GM21576 (cell line): ENCODE measurements around the gene SEPTIN3.

Source experiments
- ATAC-seq: cut with Tn5 transposase; IDR thresholded peaks from one replicate; pipeline ENCODE4 v1.9.1; 2021; ENCODE audit warnings: mild to moderate bottlenecking, moderate library complexity; ENCODE audit not compliant: unreplicated experiment

Gene SEPTIN3

GRCh38 chr22:41974691-41975290 lies 5.5 kb downstream of the SEPTIN3 start:
- no peak for ATAC-seq

DNA sequence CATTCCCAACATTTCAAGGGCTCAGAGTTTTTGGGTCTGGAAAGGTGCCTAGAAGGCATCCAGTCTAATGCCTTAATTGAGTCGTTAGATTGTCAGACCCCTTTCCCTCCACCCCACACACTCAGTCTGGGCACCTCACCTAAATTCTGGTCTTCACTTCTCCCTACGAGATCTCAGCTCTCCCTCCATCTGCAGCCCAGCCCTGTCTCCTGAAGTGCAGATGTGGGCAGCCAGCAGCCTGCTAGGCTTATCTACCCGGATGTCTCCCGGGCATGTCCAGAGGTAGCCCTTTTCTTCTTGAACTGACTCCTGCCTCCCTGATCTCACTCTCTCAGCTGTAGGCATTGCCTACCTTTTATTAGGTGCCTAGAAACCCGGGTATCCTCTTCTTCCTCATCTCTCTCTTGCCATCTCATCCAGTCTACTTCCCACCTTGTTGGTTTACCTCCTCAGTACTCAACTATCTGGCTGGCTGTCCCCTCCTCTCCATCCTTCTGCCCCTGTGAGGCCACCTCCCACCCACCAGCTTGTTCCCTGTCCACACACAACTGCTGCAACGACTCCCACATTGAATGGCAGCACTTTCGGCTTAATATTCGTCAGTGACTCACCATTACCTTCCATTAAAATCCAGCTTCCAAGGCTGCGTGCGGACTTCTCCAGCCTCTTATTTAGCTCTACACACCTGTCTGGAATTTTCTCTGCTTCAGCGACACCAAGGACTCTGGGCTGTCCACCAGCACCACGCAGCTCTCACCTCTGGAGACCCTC lies 6.2 kb downstream of the SEPTIN3 start:
- no peak for ATAC-seq

DNA sequence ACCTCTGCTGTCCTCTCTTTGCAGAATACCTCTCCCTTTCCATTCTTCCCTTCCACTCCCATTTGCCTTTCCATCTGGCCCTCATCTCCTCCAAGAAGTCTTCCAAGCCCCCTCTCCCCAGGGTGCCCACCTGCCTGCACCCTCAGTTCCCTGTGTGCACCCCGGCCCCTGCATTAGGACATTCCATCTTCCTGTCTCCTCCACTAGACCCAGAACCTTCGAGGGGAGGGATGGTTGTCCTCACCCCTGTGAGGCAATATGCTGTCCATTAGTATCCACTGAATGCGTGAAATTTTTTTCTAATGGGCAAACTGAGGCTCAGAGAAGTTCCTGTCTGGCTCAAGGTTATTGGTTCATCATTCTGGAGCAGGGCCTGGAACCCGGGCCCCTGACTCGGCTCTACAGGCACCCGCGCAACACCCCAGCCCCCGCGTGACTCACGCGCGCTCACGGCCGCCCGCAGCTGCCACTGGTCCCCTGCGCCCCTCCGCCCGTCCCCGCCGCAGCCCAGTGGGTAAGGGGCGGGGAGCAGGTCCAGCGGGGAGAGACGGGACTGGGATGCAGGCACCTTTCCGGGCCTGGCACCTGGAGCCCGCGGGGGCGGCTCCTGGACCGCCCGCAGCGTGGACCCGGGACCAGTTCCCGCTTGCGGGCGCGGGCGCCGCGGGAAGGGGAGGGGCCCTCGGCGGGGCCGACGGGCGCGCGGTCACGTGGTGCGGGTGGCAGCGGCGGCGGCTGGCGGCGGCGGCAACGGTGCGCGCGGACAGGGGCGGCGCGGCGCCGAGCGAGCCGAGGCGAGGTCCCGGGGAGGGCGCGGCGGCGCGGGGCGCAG lies 7.0 kb downstream of the SEPTIN3 start:
- ATAC-seq = no peak

DNA sequence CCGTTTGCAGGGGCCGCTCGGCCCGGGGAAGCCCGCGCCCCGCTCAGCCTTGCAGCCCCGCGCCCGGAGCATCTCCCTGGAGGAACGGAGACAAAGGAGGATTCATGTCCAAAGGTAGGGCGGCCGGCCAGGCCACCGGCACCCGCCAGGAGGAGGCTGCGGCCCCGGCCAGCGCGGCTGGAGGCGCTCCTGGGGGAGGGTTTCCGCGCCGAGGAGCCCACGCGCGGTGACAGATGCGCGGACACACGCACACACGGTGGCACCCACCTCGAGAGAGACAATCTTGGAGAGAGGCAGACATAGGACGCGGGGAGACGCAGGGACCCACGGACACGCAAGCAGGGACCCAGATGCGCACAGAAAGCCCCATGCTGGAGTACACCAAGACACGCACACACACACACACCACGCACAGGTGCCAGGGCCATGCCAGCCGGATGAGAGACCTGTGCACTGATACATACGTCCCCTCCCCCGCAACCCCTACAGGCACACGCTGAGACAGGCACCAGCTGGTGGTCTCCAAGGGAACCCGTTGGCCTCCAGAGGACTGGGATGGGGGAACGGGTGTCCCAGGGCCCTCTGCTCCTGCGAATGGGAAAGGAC lies 7.8 kb downstream of the SEPTIN3 start:
- ATAC-seq = no peak

GRCh38 chr22:41978732-41979131 lies 9.5 kb downstream of the SEPTIN3 start:
- ATAC-seq = no peak

- ATAC-seq = no peak
Measured at GRCh38 chr22:41979423-41980250, 10.4 kb downstream of the SEPTIN3 start.

GRCh38 chr22:41982865-41983264 lies 13.6 kb downstream of the SEPTIN3 start:
- no peak for ATAC-seq

DNA sequence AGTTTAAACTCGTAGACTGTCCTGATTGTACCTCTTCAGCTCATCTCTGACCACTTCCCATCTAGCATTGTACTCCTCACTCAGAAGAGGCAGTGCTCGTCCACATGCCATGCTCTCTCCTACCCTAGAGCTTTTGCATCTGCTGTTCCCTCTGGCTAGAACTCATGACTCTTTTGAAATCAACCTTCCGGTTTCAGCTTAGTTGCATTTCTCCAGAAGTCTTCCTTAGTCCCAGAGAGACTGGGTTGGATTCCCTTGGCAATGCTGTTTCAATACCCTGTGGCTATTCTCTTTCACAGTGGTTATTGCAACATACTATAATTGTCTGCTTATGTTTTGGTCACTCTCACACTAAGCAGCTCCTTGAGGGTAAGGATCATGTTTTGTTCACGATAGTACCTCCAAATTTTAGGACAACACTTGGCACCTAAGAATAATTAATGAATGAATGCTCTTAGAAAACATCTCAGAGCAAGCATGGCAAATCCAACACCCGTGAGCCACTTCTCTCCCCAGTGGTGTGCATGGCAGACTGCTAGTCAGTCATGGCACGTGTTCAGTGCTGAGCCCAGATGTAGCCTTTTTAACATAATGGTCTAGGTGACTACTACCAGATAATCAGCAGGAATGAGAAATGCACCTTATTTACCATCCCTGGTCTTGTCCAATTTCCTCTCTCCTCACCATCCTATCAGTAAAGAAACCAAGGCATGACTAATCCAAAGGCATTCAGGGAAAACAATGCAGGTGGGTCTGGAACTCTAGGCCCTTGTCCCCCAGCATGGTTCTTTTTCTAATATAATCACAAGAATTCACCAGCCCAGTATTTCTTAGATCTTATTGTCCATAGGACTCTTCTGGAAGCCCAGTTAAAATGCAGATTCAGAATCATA lies 14.5 kb downstream of the SEPTIN3 start:
- no peak for ATAC-seq

DNA sequence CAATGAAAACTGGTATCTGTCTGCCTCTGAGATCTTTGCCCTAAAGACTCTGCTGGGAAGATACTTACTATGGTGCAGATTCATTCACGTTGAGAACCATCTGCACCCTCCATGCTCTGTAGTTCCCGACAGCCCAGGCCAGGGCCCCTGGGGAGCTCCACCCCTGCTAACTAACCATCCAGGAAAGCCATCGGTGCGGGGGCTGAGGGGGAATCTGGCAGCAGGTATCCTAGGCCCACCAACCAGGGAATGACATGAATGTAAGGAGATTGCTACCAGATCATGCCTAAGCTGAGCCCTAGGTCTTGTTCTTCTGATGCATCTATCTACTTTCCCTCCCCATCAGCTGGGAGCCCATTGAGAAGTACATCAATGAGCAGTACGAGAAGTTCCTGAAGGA lies 18.0 kb downstream of the SEPTIN3 start:
- no peak for ATAC-seq

GRCh38 chr22:41989246-41989645 lies 20.0 kb downstream of the SEPTIN3 start:
- no peak for ATAC-seq

DNA sequence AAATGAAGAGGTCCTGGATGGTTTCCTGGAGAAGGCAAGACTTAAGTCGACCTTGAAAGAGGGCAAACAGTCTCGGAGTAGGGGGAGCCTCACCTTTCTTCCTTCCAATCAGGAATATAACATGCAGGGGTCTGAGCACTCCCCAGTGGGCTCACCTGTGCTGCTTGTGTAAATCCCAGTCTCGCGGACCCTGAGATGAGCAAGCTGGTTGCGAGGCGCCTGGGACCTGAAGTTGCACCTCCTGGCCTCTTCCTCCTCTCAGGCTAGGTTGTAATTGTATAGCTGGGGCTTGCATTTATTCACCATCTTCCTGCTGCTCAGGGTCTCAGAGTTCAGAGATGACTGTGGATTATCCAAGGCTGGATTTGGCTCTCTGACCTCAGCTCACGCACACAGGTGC lies 21.9 kb downstream of the SEPTIN3 start:
- no peak for ATAC-seq

DNA sequence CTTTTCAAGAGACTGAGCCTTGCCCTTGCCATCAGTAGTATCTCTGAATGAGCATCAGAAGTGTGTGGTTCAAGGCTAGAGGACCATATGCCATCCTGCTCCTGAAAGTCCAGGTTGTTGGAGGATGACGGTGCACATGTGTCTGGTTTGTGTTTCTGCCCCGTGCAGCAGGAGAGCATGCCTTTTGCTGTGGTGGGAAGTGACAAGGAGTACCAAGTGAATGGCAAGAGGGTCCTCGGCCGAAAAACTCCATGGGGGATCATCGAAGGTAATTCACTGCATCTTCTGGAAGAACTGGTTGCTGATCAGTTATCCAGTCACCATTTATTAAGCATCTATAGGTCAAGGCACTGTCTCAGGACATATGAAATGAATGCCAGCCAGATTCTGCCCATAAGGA lies 23.3 kb downstream of the SEPTIN3 start:
- no peak for ATAC-seq

DNA sequence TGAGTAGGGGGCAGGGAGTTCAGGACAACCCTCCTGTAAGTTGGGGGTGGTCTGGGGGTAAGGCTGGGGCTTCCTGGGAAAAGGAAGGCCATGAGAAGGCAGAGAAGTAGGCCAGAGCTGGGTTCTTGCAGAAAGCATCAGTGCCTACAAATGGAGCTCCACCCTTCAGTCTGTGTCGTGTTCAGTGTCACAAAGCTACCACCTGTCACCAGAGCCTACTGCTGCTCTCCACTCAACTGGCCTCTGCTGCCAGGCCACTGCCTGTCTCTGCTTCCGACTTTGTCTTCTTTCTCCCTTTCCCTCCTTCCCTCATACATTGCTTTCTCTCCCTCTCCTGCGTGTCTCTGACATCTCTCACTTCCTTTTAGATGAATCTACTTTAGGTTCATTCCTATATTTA lies 26.0 kb downstream of the SEPTIN3 start:
- no peak for ATAC-seq

DNA sequence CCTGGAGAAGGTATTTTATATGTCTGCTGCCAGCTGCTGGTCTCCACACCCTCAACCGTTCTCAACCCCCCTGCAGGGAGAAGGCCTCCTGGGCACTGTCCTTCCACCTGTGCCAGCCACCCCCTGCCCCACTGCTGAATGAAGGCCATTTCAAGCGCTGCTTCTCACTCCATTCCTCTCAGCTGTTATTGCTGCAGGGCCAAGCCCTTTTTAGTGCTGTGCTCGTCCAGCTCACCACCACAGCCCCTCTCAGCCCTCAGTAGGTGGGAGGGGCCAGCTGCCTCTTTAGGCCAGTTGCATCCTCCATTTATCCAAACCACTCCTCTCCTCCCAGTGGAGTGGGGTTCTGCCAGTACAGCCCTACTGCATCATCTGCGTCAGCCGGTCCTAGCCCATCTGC lies 27.6 kb downstream of the SEPTIN3 start:
- no peak for ATAC-seq

DNA sequence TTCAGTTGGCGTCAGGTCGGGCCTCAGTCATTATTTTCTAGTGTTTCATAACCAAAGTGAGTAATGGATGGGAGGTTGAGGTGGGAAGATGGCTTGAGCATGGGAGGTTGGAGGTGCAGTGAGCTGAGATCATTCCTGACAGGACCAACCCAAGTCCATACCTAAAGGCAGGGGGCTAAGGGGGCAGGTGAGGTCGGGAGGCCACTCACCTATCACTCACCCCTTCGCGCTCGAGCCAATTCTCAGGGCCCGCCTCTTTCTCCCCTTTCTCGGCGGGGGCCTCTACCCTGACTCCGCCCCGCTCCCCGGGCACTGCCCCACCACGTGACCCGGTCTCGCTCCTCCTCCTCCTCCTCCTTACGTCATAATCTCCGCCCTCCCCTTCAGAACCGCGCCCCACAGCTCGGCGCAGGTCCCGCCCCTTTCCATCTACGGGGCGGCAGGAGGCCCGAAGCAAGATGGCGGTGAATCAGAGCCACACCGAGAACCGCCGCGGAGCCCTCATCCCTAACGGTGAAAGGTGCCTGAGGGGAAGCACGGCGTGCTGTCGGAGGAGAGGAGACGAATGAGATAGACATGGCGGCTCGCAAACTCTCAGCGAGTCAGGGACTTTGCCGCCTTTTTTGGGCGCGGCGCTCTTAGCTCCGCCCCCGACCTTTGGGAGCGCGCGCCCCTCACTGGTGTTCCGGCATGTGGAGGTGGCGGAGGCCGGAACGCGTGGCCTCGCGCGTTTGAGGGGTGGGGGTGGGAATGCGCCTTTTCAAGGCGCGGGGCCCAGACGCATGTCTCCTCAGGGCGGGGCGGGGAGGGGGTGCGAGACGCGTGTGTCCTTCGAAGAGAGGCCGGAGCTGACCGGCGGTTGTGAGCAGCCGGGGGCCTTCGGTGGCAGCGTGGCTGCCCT lies 29.4 kb downstream of the SEPTIN3 start, which contains the start of gene WBP2NL:
TSS of gene WBP2NL (plus strand) at position 428 of the 901 bp plus-strand sequence. CDS start at position 459, 31 bp downstream.
- peak; percentile 87 for ATAC-seq

DNA sequence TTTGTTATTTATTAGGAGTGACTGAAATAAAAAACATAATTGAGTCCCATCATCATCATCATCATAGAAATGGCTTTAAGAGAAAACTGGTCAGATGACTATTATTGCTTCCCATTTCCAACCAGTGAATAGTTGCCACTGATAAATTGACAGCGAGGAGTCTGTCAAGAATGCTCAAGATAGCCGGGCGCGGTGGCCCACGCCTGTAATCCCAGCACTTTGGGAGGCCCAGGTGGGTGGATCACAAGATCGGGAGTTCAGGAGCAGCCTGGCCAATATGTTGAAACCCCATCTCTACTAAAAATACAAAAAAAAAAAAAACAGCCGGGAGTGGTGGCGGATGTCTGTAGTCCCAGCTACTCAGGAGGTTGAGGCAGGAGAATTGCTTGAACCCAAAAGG lies 31.2 kb downstream of the SEPTIN3 start:
- no peak for ATAC-seq

DNA sequence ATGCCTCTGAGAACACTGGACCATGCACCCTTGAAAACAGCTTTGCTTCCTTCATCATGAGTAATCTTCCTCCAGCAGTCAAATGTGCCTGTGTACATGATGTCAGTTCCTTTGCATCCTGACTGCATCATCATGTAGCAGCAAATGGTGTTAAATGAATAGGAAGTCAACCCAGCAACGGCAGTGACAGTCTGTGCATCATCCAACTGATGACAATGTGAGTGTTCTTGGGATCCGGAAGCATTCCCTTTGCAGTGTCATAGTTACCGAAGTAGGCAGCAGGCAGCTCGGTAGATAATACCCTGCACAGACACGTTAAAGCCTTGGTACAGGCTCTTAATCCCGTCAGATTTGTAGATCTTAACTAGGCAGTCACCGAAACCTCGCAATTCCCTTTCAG lies 31.9 kb downstream of the SEPTIN3 start:
- no peak for ATAC-seq

GRCh38 chr22:42001706-42002105 lies 32.5 kb downstream of the SEPTIN3 start:
- no peak for ATAC-seq
